ENCODE measurements around the gene ARMC5. TPM values are rescaled to one million over a fixed set of nuclear protein-coding genes. Genes with fewer than 3 reads are reported as not detected.

ARMC5 gene
- total RNA-seq, 1 experiment from 2014 or later: 11.8 TPM

DNA sequence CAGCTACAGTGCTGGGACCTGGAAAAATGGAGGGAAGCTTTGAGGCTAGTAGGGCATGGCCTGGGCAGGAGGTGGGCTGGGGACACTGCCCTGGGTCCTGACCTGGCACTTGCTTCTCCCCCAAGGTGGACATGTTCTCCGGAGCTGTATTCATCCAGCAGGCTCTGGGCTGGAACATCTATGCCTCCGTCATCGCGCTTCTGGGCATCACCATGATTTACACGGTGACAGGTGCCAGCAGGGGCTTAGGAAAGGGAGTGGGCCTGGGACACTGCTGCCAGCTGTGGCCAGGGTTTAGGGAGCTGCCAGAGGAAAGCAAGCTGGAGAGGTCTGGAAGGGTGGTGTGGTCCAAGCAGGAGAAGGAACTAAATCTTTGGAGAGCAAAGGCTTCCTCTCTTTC is 26.7 kb downstream of the ARMC5 start:
- Histone ChIP-seq H3K36me3 (ENCODE audit: control insufficient read depth in 1 of 2, insufficient read depth in 2 of 2, low read length in 2 of 2) (no peaks in the 10 kb centered on the region), H3K27me3 (ENCODE audit: insufficient read depth, low read length) (no peaks in the 10 kb centered on the region), H2AFZ (ENCODE audit: low read depth, low read length, poor library complexity, severe bottlenecking) (no peak overlapping the region), H3K4me2 (ENCODE audit: low read length) (no peak overlapping the region), H3K9me2 (ENCODE audit: insufficient read depth) (no peaks in the 10 kb centered on the region), H3K27ac (ENCODE audit: low read depth, low read length) (no peak overlapping the region), H3K79me2 (ENCODE audit: insufficient read depth, low read length) (no peaks in the 10 kb centered on the region), H3K4me1 (ENCODE audit: control insufficient read depth in 1 of 2, insufficient read depth in 2 of 2, low read length in 2 of 2) (peaks cover 7 to 20% of the 10 kb centered on the region in 2 experiments; a peak in 3 of 4 replicates), H3K4me3 (replicated peaks in 1 of 2; ENCODE audit: low read depth in 1 of 2, low read length in 2 of 2) (no peak overlapping the region), H4K20me1 (ENCODE audit: insufficient read depth) (no peaks in the 10 kb centered on the region), H3K9ac (ENCODE audit: low read length) (no peak overlapping the region), H3K9me3 (ENCODE audit: control insufficient read depth in 1 of 2, insufficient read depth in 1 of 2, low read depth in 1 of 2, low read length in 2 of 2) (no peaks in the 10 kb centered on the region)
- no peak for ATAC-seq
- ChIA-PET POLR2A (no interaction called here), RAD21 (ENCODE audit: low non-redundant PET in 1 of 2, low total read pairs in 2 of 2, uncharacterized antibody in 2 of 2, unreplicated experiment in 2 of 2) (no interaction called here), CTCF (interaction anchor here (1.4 kb wide), 1 partner anchor 13 kb away, joined by 3 read pairs; no protein-coding TSS in a partner anchor)
- intact Hi-C loops (cut with micrococcal nuclease): no loop called here
- no peak for TF ChIP-seq JUND (IDR thresholded peaks at IDR 0.05)
- TF ChIP-seq ELF1 (IDR thresholded peaks at IDR 0.05; ENCODE audit: borderline replicate concordance, low read depth): no peak
- no peak for TF ChIP-seq SP1 (IDR thresholded peaks at IDR 0.05; ENCODE audit: low read depth)
- TF ChIP-seq POLR2AphosphoS5 (IDR thresholded peaks at IDR 0.05; ENCODE audit: low read depth, low read length): no peak
- TF ChIP-seq CBX3 (IDR thresholded peaks at IDR 0.05; ENCODE audit: low read depth): no peak
- no peak for TF ChIP-seq RAD21 (IDR thresholded peaks at IDR 0.05; ENCODE audit: low read depth)
- TF ChIP-seq, protein P1, sequence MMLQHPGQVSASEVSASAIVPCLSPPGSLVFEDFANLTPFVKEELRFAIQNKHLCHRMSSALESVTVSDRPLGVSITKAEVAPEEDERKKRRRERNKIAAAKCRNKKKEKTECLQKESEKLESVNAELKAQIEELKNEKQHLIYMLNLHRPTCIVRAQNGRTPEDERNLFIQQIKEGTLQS (IDR thresholded peaks at IDR 0.05): no peak
- TF ChIP-seq, protein P2, sequence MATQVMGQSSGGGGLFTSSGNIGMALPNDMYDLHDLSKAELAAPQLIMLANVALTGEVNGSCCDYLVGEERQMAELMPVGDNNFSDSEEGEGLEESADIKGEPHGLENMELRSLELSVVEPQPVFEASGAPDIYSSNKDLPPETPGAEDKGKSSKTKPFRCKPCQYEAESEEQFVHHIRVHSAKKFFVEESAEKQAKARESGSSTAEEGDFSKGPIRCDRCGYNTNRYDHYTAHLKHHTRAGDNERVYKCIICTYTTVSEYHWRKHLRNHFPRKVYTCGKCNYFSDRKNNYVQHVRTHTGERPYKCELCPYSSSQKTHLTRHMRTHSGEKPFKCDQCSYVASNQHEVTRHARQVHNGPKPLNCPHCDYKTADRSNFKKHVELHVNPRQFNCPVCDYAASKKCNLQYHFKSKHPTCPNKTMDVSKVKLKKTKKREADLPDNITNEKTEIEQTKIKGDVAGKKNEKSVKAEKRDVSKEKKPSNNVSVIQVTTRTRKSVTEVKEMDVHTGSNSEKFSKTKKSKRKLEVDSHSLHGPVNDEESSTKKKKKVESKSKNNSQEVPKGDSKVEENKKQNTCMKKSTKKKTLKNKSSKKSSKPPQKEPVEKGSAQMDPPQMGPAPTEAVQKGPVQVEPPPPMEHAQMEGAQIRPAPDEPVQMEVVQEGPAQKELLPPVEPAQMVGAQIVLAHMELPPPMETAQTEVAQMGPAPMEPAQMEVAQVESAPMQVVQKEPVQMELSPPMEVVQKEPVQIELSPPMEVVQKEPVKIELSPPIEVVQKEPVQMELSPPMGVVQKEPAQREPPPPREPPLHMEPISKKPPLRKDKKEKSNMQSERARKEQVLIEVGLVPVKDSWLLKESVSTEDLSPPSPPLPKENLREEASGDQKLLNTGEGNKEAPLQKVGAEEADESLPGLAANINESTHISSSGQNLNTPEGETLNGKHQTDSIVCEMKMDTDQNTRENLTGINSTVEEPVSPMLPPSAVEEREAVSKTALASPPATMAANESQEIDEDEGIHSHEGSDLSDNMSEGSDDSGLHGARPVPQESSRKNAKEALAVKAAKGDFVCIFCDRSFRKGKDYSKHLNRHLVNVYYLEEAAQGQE (IDR thresholded peaks at IDR 0.05; ENCODE audit: low read depth): no peak
- TF ChIP-seq POLR2A (IDR thresholded peaks at IDR 0.05; ENCODE audit: borderline replicate concordance, extremely low read depth, insufficient read depth, insufficient read length): no peak
- no peak for TF ChIP-seq FOSL1 (IDR thresholded peaks at IDR 0.05; ENCODE audit: low read depth)
- TF ChIP-seq TCF7L2 (IDR thresholded peaks at IDR 0.05; ENCODE audit: borderline replicate concordance, extremely low read depth, insufficient read depth, insufficient read length): no peak
- no peak for TF ChIP-seq ZFX (IDR thresholded peaks at IDR 0.05)
- TF ChIP-seq CEBPB (IDR thresholded peaks at IDR 0.05; ENCODE audit: low read depth): no peak
- TF ChIP-seq, protein P3, sequence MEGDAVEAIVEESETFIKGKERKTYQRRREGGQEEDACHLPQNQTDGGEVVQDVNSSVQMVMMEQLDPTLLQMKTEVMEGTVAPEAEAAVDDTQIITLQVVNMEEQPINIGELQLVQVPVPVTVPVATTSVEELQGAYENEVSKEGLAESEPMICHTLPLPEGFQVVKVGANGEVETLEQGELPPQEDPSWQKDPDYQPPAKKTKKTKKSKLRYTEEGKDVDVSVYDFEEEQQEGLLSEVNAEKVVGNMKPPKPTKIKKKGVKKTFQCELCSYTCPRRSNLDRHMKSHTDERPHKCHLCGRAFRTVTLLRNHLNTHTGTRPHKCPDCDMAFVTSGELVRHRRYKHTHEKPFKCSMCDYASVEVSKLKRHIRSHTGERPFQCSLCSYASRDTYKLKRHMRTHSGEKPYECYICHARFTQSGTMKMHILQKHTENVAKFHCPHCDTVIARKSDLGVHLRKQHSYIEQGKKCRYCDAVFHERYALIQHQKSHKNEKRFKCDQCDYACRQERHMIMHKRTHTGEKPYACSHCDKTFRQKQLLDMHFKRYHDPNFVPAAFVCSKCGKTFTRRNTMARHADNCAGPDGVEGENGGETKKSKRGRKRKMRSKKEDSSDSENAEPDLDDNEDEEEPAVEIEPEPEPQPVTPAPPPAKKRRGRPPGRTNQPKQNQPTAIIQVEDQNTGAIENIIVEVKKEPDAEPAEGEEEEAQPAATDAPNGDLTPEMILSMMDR (IDR thresholded peaks at IDR 0.05 in 2 of 3, conservative IDR thresholded peaks at IDR 0.05 in 1 of 3; ENCODE audit: borderline replicate concordance in 1 of 3, insufficient read depth in 1 of 3, low read depth in 2 of 3, low read length in 2 of 3): no peak
- TF ChIP-seq EZH2phosphoT487 (IDR thresholded peaks at IDR 0.05; ENCODE audit: borderline replicate concordance): no peak
- TF ChIP-seq EGR1 (IDR thresholded peaks at IDR 0.05; ENCODE audit: low read depth): no peak
- DNase-seq (ENCODE audit: low read depth, low spot score): no peak
- BruUV-seq (replicated peaks): no TSS peak

Measured in HCT116 (cell line).